ENCODE measurements around the gene NEO1. TPM values are rescaled to one million over a fixed set of nuclear protein-coding genes. Genes with fewer than 3 reads are reported as not detected.

Gene NEO1
- total RNA-seq, 2 donors from 2014 or later, result 51.4 to 72.3 TPM

DNA sequence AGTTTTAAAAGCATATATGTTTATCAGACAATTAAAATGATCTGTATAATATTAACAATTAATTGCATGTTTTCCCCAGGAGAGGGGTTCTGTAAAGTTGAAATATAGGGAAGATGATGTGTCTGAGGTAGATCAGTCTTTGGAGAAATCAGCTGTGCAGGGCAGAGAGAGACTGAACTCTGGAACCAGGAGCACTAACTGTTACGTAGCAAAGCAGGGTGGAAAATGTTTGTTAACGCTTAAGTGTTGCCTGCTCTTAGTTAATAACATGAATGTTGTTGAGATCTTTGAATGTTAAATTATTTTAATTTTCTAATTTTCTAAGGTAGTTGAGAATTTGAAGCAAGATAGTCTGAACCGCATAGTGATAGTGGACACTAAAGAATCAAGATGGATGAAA lies 57.5 kb downstream of the NEO1 start:
- no peak for ATAC-seq (ENCODE audit: insufficient number of reproducible peaks, low FRiP score, low read depth)
- Histone ChIP-seq H3K27me3 (replicated peaks; ENCODE audit: insufficient read depth) (no peaks in the 10 kb centered on the region), H3K27ac (no peak overlapping the region), H3K9me3 (no peaks in the 10 kb centered on the region), H3K36me3 (no peaks in the 10 kb centered on the region), H3K4me1 (ENCODE audit: control insufficient read depth in 1 of 2, low read depth in 2 of 2) (no peaks in the 10 kb centered on the region), H3K4me3 (no peak overlapping the region)
- TF ChIP-seq, protein P1, sequence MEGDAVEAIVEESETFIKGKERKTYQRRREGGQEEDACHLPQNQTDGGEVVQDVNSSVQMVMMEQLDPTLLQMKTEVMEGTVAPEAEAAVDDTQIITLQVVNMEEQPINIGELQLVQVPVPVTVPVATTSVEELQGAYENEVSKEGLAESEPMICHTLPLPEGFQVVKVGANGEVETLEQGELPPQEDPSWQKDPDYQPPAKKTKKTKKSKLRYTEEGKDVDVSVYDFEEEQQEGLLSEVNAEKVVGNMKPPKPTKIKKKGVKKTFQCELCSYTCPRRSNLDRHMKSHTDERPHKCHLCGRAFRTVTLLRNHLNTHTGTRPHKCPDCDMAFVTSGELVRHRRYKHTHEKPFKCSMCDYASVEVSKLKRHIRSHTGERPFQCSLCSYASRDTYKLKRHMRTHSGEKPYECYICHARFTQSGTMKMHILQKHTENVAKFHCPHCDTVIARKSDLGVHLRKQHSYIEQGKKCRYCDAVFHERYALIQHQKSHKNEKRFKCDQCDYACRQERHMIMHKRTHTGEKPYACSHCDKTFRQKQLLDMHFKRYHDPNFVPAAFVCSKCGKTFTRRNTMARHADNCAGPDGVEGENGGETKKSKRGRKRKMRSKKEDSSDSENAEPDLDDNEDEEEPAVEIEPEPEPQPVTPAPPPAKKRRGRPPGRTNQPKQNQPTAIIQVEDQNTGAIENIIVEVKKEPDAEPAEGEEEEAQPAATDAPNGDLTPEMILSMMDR (IDR thresholded peaks at IDR 0.05), result no peak
- no peak for DNase-seq (ENCODE audit: low spot score)

DNA sequence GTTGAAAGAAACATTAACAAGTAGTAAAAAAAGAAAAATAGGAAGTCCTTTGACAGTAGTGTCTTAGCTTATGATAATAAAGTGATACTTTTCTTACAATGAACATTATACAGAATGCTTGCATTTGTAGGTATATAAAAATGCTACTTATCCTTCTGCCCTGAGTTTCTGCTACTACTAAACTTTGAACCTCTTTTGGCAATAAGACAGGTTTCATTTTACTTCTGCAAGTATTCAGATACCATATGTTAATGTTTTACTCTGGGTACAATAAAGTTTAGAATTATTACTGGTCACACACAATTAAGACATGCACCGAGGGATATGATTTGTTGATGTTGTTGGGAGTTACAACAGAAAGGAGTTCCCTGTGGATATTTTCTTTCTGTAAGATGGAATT lies 57.9 kb downstream of the NEO1 start:
- no peak for DNase-seq (ENCODE audit: low spot score)
- no peaks in the 10 kb centered on the region for H3K36me3 ChIP-seq
- no peak overlapping the region for H3K27ac ChIP-seq
- TF ChIP-seq, protein P1 (IDR thresholded peaks at IDR 0.05), result no peak
- H3K4me1 ChIP-seq (ENCODE audit: control insufficient read depth in 1 of 2, low read depth in 2 of 2), result no peaks in the 10 kb centered on the region
- no peaks in the 10 kb centered on the region for H3K9me3 ChIP-seq
- no peak for ATAC-seq (ENCODE audit: insufficient number of reproducible peaks, low FRiP score, low read depth)
- H3K4me3 ChIP-seq, result no peak overlapping the region
- H3K27me3 ChIP-seq (replicated peaks; ENCODE audit: insufficient read depth), result no peaks in the 10 kb centered on the region

DNA sequence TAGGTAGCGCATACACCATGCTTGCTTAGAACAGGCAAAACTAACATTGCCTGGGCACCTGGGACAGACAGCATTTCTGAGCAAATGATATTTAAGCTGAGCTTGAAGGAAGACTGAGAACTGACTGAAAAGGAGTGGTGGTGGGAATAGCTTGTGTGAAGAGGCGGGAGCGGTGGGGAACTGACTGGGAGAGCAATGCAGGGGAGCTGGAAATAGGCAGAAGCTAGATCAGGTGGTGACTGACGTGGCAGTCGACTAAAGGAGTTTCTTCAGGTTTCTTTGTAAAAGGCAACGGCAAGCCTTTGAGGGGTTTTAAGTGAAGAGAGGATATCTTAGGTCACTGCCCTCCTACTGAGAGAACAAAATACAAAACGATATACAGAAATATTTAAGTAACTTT lies 61.8 kb downstream of the NEO1 start:
- Histone ChIP-seq H3K27ac (no peak overlapping the region), H3K4me3 (no peak overlapping the region), H3K36me3 (peaks cover 7% of the 10 kb centered on the region), H3K27me3 (replicated peaks; ENCODE audit: insufficient read depth) (no peaks in the 10 kb centered on the region), H3K9me3 (no peaks in the 10 kb centered on the region), H3K4me1 (ENCODE audit: control insufficient read depth in 1 of 2, low read depth in 2 of 2) (no peaks in the 10 kb centered on the region)
- ATAC-seq (ENCODE audit: insufficient number of reproducible peaks, low FRiP score, low read depth) (no peak), DNase-seq (ENCODE audit: low spot score) (no peak)
- TF ChIP-seq, protein P1 (IDR thresholded peaks at IDR 0.05), result no peak

DNA sequence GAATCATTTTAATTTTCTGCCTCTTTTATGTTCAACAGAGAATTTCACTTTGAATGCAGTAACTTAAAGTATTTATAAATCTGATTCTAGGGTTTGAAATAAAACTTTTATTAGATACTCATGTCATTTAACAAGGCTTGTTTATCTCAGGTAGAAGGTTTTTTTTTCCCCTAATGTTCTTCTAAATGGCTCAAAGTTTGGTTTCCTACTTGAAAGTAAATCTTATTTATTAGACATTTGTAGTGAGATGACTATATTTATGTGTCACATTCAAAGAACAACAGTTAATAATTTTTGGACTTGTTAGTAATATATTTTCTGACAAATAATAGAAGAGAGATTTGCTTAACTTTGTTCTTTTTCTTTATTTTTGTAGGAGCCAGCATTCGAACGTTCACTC lies 63.9 kb downstream of the NEO1 start:
- Histone ChIP-seq H3K27me3 (replicated peaks; ENCODE audit: insufficient read depth) (no peaks in the 10 kb centered on the region), H3K36me3 (peaks cover 7% of the 10 kb centered on the region), H3K27ac (no peak overlapping the region), H3K4me1 (ENCODE audit: control insufficient read depth in 1 of 2, low read depth in 2 of 2) (no peaks in the 10 kb centered on the region), H3K4me3 (no peak overlapping the region), H3K9me3 (no peaks in the 10 kb centered on the region)
- TF ChIP-seq, protein P1 (IDR thresholded peaks at IDR 0.05), result no peak
- DNase-seq (ENCODE audit: low spot score), result no peak
- no peak for ATAC-seq (ENCODE audit: insufficient number of reproducible peaks, low FRiP score, low read depth)

DNA sequence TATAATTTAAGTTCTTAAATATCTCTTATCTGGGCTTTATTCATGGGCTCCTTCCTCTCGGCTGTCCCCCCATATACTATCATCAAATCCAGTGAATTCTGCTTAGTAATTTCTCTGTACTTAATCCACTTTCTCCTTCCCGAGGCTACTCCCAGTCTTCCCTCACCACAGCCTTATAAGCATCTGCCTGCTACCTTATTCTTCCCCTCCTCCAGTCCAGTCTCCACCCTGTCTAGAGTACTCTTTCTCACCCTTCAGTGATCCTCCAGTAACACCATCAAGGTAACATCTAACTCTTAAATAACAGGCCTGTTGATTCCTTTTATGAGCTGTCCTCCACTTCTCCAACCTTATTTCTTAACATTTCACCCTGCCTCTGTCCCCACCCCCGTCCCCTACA lies 65.8 kb downstream of the NEO1 start:
- ATAC-seq (ENCODE audit: insufficient number of reproducible peaks, low FRiP score, low read depth) (no peak), DNase-seq (ENCODE audit: low spot score) (no peak)
- H3K27ac ChIP-seq, result no peak overlapping the region
- TF ChIP-seq, protein P1 (IDR thresholded peaks at IDR 0.05), result no peak
- no peaks in the 10 kb centered on the region for H3K9me3 ChIP-seq
- no peak overlapping the region for H3K4me3 ChIP-seq
- H3K4me1 ChIP-seq (ENCODE audit: control insufficient read depth in 1 of 2, low read depth in 2 of 2), result no peaks in the 10 kb centered on the region
- no peaks in the 10 kb centered on the region for H3K27me3 ChIP-seq (replicated peaks; ENCODE audit: insufficient read depth)
- peaks cover 7% of the 10 kb centered on the region for H3K36me3 ChIP-seq

All from thoracic aorta (tissue), 2 donors.